Chondrocyte (in vitro differentiated cells): Measurements from ENCODE around the gene THAP3. TPM values are rescaled to one million over a fixed set of nuclear protein-coding genes. Genes with fewer than 3 reads are reported as not detected.

Experiments used
- DNase-seq: peaks from one replicate; pipeline ENCODE4 v3.0.0; 2021; ENCODE audit warnings: mixed read lengths, low spot score
- H3K27ac Mint-ChIP-seq: one replicate; pipeline ENCODE4 v1.8.0; 2021; ENCODE audit warnings: mild to moderate bottlenecking, moderate library complexity, mixed read lengths; ENCODE audit not compliant: unreplicated experiment
- H3K27me3 Mint-ChIP-seq: 2 replicates; pipeline ENCODE4 v1.8.0; 2021; ENCODE audit warnings: low read depth, mixed read lengths
- H3K36me3 Mint-ChIP-seq: 2 replicates; pipeline ENCODE4 v1.8.0; 2021; ENCODE audit warnings: low read depth, mixed read lengths
- H3K4me1 Mint-ChIP-seq: 2 replicates; pipeline ENCODE4 v1.8.0; 2021; ENCODE audit warnings: low read depth, mild to moderate bottlenecking, mixed read lengths
- H3K4me3 Mint-ChIP-seq: one replicate; pipeline ENCODE4 v1.8.0; 2021; ENCODE audit warnings: mild to moderate bottlenecking, moderate library complexity, mixed read lengths; ENCODE audit not compliant: unreplicated experiment
- H3K9me3 Mint-ChIP-seq: 2 replicates; pipeline ENCODE4 v1.8.0; 2021; ENCODE audit warnings: low read depth, mixed read lengths
- CTCF ChIP-seq: fragments of 200-600 bp; sonication (generic); IDR thresholded peaks from 2 replicates; pipeline ENCODE4 v1.5.0; 2021; ENCODE audit warnings: antibody characterized with exemption, mild to moderate bottlenecking, moderate library complexity
- long read RNA-seq: library from polyadenylated mRNA; stranded (forward); transcript quantifications from one replicate; pipeline ENCODE4 v2.0.0, GENCODE V29; 2021
- total RNA-seq: library from RNA; stranded (reverse); gene quantifications from 3 replicates; pipeline ENCODE4 v1.2.1, GENCODE V29; 2021

THAP3 gene
- total RNA-seq: 12.9 to 18.2 TPM (median 14.7 TPM) in 3 replicates
- long read RNA-seq, partial matches to known transcripts: 16 of 21 reads
- long read RNA-seq, other reads (novel, unspliced or antisense): 3 of 21 reads

GRCh38 chr1:6624710-6625583 is at the start of gene THAP3:
THAP3 (plus strand) TSS chr1:6624868; CDS start chr1:6625219, 351 bp downstream.
- peaks cover 21% of the 10 kb centered on the region for H3K36me3 Mint-ChIP-seq
- no peaks in the 10 kb centered on the region for H3K9me3 Mint-ChIP-seq
- no peak for DNase-seq
- peak; percentile 33 for TF ChIP-seq CTCF
- H3K27me3 Mint-ChIP-seq: no peaks in the 10 kb centered on the region
- H3K4me3 Mint-ChIP-seq: peak within 1 kb of the TSS; percentile 75
- peak within 1 kb of the TSS; percentile 87 for H3K27ac Mint-ChIP-seq
- H3K4me1 Mint-ChIP-seq: peaks cover 26% of the 10 kb centered on the region

- Mint-ChIP-seq H3K36me3 (no peaks in the 10 kb centered on the region), H3K27ac (peak overlapping the region; percentile 20), H3K9me3 (no peaks in the 10 kb centered on the region), H3K27me3 (no peaks in the 10 kb centered on the region), H3K4me3 (no peak overlapping the region), H3K4me1 (peaks cover 32% of the 10 kb centered on the region)
- TF ChIP-seq CTCF: no peak
- DNase-seq: no peak
Observed at GRCh38 chr1:6577831-6578525, 46.7 kb upstream of the THAP3 start.

DNA sequence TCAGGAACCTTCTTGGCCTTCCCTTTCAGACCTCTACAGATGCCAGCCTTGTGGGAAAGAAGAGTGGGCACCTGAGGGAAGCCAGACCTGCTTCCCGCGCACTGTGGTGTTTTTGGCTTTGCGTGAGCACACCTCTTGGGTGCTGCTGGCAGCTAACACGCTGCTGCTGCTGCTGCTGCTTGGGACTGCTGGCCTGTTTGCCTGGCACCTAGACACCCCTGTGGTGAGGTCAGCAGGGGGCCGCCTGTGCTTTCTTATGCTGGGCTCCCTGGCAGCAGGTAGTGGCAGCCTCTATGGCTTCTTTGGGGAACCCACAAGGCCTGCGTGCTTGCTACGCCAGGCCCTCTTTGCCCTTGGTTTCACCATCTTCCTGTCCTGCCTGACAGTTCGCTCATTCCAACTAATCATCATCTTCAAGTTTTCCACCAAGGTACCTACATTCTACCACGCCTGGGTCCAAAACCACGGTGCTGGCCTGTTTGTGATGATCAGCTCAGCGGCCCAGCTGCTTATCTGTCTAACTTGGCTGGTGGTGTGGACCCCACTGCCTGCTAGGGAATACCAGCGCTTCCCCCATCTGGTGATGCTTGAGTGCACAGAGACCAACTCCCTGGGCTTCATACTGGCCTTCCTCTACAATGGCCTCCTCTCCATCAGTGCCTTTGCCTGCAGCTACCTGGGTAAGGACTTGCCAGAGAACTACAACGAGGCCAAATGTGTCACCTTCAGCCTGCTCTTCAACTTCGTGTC is 45.9 kb upstream of the THAP3 start:
- no peak for TF ChIP-seq CTCF
- DNase-seq: no peak
- Mint-ChIP-seq H3K27me3 (no peaks in the 10 kb centered on the region), H3K9me3 (no peaks in the 10 kb centered on the region), H3K4me1 (peaks cover 32% of the 10 kb centered on the region), H3K4me3 (peak overlapping the region; percentile 90), H3K36me3 (no peaks in the 10 kb centered on the region), H3K27ac (peak overlapping the region; percentile 94)

DNA sequence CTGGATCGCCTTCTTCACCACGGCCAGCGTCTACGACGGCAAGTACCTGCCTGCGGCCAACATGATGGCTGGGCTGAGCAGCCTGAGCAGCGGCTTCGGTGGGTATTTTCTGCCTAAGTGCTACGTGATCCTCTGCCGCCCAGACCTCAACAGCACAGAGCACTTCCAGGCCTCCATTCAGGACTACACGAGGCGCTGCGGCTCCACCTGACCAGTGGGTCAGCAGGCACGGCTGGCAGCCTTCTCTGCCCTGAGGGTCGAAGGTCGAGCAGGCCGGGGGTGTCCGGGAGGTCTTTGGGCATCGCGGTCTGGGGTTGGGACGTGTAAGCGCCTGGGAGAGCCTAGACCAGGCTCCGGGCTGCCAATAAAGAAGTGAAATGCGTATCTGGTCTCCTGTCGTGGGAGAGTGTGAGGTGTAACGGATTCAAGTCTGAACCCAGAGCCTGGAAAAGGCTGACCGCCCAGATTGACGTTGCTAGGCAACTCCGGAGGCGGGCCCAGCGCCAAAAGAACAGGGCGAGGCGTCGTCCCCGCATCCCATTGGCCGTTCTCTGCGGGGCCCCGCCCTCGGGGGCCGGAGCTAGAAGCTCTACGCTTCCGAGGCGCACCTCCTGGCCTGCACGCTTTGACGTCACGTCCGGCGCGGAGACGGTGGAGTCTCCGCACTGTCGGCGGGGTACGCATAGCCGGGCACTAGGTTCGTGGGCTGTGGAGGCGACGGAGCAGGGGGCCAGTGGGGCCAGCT is 45.1 kb upstream of the THAP3 start, which contains the start of gene ZBTB48:
Gene ZBTB48, plus strand, starts transcription at position 621 of the 745 bp plus-strand sequence. CDS start 616 bp downstream, outside the sequence.
- H3K9me3 Mint-ChIP-seq: no peaks in the 10 kb centered on the region
- TF ChIP-seq CTCF: no peak
- H3K4me1 Mint-ChIP-seq: peaks cover 32% of the 10 kb centered on the region
- no peaks in the 10 kb centered on the region for H3K36me3 Mint-ChIP-seq
- H3K27me3 Mint-ChIP-seq: no peaks in the 10 kb centered on the region
- H3K27ac Mint-ChIP-seq: peak within 1 kb of the TSS; percentile 94
- H3K4me3 Mint-ChIP-seq: peak within 1 kb of the TSS; percentile 90
- peak; percentile 99 for DNase-seq
